Non-pigmented ciliary epithelial cell (primary cell): Measurements from ENCODE around the gene GPR18.

ENCODE experiments used
- DNase-seq: peaks from one replicate; pipeline ENCODE4 v3.0.0-alpha.2; 2010; ENCODE audit warnings: low read depth

Gene GPR18, protein sequence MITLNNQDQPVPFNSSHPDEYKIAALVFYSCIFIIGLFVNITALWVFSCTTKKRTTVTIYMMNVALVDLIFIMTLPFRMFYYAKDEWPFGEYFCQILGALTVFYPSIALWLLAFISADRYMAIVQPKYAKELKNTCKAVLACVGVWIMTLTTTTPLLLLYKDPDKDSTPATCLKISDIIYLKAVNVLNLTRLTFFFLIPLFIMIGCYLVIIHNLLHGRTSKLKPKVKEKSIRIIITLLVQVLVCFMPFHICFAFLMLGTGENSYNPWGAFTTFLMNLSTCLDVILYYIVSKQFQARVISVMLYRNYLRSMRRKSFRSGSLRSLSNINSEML

DNA sequence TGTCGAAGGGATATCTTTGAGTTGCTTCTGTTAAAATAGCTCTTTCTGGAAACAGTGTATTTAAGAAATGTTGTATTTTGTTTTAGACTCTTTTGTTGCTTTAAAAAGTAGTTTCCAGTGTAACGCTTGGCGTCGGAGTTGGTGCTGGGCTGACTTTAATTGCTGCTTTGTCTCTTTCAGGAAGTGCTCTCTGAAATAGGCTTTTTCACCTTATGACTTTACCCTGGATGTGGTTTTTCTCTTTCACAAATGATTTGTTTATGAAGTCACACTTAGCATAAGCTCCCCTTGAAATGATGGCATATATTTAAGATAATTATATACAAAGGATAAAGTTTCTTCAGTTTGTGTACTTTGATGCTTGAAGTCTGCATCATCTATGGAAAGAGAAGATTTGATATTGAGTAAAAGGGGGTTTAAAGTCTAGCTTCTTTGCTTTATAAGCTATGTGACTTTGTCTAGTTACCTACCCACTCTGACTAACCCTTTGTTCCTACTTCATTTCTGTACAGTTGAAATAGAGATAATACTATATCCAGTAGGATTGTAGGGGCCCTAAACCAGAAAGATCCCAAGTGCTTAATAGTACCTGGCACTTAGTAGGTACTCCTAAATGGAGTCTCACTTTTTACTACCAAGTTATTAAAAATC lies at the start of gene GPR18:
GPR18 (minus strand) TSS at position 170 of the 651 bp plus-strand sequence. CDS start 2,507 bp downstream, outside the sequence.
- DNase-seq: no peak

DNA sequence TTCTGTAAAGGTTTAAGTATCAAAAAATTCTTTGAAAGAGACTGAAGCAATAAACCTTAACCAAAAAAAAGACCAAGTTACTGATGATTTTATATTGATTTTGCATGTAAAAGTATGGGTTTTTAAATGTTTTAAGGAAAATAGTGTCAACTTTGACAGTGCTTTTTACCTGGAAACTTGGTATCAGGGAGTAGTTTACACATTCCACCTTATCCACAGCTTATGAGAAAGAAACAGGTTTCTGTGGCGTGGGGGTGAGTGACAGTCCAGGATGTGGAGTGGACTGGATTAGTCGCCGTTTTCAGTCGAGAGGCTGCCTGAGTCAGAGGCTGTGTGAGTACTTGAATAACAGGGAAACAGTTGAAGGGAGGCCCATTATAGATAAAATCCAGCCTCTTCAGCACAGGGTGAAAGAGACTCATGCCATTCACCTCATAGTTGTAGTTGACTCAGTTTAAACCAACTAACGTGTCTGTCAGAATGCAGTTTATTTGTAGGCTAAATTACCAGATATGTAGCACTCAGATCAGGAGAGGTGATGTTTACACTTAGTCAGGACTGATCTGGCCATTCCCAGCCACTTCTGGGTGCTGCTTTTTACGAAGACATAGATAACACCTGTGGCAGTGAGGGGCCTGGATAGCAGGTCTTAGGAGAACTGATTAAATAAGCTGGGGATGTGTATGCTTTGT lies 49.6 kb upstream of the GPR18 start:
- DNase-seq: no peak

DNA sequence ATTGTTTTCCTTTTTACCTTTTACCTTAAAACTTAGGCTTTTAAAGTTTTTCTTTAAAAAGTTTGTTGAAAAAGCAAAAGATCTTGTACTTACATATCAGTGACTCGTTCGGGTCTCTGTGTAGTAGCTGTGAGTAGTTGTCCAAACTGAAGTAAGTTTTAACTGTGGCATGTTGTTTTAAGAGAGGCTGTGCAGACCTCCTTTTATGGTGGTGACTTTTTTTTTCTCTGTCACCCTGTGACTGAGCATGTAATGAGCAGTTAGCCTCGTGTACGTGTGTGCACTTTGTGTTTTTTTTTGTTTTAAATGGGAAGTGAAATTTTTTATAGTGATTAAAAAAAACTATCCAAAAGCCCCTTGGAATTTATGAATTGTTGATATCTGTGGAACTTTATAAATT lies 49.1 kb upstream of the GPR18 start, which contains the start of gene GPR183:
GPR183 (minus strand) TSS at position 153 of the 400 bp plus-strand sequence. CDS start 11,254 bp downstream, outside the sequence.
- no peak for DNase-seq

DNA sequence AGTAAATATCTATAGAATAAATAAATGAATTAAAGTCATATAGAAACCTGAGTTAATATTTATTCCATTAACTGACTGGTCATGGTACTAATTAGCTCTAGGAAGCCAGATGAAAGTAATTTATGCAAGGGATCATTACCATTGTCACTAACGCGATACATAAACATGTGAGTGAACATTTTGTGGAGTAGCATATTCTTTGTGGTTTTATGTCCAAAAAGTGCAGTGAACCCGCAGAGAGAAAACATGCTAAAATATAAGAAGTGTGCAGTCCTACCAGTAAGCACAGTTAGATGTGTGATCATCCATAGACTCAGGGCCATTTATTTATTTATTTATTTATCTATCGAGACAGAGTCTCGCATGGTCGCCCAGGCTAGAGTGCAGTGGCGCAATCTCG lies 47.4 kb upstream of the GPR18 start:
- DNase-seq: no peak

DNA sequence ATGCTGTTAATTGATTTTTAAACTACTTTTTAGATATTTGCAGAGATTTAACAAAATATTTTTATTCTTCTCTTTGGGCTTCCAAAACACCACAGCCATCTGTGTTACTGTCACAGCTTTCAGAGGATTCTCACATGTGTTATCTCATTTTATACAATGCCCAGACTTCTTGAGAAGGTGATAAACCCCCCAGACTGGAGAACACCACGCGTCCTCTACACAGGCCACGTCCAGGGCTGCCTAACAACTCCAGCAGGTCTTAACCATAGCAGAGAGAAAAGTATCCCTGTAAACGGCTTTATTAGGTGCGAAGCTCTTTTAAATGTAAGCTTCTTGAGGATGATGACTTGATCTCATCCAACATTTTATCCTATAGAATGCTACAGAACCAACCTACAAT lies 47.0 kb upstream of the GPR18 start:
- no peak for DNase-seq

DNA sequence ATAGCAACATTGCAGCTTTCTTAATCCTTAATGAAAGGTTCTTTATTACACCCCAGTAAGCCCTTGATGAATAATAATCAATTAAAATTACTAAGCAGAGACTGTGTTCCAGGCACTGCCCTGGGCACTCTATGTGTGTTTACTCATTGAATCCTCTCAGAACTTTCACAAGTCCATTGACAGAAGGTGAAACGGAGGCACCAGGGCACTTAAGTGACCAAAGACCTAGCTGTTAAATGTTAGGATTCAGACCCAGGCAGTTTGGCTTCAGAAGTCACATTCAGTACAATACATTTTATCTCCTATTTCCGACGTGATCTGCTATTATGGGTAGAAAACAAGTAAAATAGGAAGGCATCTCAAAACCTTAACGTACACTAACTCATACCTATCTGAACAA lies 46.4 kb upstream of the GPR18 start:
- no peak for DNase-seq

DNA sequence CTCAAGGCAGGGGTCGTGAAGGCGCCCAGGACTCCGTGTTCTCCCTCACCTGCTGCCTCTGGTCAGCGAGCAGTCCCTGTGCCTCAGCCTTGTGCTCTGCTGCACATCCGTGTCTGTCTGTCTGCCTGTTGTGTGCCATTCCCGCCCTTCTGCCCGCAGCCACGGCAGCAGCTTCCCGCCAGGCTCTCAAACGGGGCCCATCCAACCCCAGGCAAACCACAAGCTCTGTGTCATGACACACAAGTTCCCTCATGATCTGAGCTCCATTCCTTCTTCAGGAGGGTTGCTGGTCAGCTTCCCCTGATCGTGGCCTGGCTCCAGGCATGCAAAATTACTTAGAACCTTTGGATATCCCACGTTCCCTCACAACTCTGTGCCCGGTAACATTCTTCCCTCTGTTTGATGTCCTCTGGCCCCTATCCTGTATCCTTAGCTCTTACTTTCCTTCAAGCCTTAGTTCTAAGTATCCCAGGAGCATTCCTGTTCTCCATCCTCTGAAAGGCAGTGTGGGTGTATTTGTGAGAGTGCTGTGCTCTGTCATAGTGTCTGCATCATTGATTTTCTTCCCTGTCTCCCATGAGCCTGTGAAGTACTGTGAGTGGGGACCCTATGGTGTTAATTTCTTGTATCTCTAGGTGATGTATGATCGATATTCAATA lies 45.8 kb upstream of the GPR18 start:
- DNase-seq: no peak

DNA sequence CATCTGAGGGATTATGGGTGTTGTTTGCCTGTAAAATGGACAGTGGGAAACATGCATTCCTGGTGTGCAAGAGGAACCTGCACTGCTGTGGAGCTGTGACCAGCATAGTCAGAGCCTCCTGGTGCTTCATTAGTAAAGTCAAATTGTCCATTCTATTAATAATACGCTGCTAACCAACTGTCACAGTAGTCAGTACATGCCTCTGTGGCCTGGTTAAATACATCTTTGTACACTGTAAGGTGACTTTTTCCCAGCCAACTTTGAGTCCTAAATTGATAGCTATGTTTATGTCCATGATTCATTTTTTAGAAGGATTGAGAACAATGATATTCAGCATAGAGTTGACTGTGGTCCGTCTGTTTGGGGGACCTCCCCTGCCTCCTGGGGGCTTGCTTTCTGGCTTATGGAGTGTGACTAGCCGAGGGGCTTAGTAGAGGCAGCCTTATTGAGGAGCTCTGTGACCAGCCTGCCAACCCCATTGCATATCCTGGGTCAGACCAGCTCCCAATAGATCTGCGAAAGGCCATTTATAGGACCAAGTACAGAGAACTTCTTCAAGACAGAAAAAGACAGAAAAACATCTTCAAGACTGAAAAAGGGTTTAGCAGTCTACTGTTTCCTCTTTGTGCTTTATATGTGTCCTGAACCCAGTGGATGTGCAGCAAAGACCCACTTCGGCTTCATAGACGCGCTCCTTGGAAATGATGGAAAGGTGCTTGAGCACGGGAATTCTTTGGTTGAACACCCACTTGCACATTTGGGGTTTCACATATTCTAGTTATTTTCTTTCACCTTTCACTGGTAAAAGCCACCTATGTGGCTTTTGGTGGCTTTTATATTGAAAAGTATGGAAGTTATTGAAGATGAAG lies 44.7 kb upstream of the GPR18 start:
- no peak for DNase-seq

DNA sequence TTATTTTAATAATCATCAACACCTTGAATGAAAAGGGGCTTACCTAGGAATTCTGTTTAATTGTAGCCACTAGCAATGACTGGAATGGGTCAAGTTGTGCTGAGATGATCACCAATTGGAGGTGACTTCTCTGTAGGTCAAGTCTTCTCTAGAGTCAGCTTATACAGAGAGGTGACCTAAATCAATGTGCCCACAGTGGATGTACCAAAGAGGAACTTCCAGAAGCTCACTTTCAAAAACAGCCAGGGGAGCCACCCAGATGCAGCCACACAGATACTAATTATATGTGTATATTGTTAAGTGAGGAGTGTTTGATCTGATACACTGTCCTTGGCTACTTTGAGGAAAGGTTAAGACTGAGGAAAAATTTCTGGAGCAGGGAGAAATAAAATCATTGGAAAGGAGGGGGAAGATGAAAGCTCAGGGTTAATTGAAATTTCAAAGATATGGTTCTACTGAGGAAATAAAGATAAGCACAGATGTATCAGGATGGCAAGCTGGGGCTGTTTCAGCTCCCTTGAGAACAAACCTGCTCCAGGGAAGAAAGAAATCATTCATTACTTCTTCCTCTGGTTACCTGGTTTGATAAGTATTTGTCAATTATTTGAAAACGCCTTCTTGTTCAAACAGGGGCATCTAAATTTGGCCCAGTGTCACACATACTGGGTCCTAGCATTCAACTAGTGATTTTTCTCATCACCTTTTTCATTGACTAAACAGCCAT lies 43.9 kb upstream of the GPR18 start:
- no peak for DNase-seq

DNA sequence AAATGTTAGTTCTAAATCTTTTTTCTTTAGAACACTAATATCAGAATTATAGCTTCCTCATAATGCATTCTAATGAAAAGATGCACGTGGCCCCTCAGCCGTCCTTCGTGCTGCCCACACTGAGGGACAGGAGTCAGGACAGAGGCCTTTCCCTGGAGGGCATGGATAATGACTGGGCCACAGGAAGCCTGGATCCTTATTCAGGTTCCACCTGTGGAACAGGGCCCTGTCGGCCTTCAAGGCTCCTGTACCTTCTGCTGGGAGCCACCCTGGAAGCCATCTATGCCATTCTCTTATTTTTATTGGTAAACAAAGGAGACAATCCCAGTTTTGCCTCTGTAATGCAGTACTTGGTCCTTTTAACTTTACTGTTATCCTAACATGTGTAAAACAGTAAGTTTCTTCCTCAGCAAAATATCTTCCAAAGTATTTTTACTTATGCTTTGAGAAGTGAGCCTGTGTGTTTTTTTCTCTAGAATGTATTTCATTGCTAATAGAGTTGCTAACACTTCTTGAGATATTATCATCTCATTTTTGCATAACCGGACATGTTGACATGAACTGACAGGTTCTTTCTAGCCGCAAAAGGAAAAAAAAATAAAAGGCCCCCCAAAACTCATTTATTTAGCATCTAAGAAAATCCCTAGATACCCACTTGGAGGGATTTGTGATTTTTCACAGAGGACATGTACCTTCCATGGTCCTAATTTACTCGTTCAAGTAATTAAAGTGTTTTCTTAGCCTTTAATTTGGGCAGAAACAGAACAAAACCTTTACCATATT lies 43.1 kb upstream of the GPR18 start:
- DNase-seq: no peak

DNA sequence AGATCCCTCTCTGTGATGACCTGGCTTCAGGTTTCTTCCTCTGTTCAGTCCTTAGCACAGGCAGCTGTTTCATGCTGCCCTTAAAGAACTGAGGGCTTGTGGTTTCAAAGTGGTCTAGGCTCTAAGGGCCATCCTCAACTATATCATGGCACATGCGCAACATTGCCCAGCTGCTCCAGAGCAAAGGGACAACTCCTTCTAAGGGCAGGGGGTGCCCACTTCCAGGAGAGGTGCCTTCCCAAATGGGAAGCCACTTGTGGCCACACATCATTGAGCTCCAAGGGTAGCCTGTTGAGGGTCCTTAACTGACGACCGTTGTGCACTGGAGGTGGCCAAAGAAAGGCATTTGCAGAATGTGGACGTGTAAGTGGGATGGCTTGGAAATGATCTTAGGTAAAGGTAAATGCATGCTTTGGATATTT lies 41.8 kb upstream of the GPR18 start:
- DNase-seq: no peak

DNA sequence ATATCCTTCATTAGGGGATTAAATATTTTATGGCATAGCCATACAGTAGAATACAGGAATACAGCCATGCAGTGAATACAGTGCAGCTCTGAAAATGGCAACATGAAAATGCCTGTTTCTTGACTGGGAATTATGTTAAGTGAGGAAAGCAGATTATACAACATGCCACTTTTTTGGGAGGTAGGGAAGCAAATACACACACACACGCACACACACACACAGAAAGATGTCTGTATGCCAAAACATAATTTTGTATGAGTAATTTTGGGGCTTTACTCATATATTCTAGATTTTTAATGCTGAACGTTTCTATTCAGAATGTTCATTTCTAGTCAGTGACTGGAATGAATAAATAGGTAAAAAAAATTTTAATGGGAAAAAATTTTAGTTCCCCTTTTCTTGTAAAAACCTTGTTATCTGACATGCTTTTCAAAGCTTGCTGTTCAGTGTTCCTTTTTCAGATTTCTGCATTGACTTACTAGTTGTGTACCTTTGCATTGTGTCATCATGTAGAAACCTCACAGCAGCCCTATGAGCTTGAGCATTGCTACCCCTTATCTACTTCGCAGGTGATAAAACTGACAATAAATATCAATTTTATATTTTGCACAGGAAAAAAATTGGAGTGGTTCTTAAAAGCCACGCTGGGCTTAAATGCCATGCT lies 41.2 kb upstream of the GPR18 start:
- no peak for DNase-seq

DNA sequence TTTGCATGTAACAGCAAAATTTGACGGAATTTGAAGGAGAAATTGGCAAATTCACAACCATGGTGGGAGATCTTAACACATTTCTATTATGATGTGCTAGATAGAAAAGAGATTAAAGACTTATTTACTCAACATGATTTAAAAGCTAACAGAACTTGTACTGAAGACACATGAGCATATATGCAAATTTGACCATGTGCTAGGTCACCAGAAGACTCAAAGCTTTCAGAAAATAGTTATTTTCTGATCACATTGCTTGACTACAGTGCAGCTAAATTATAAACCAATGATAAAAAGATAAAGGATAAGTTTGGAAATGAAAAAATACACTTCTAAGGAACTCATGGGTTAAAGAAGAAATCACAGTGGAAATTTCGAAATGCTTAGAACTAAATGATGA lies 39.9 kb upstream of the GPR18 start:
- no peak for DNase-seq

DNA sequence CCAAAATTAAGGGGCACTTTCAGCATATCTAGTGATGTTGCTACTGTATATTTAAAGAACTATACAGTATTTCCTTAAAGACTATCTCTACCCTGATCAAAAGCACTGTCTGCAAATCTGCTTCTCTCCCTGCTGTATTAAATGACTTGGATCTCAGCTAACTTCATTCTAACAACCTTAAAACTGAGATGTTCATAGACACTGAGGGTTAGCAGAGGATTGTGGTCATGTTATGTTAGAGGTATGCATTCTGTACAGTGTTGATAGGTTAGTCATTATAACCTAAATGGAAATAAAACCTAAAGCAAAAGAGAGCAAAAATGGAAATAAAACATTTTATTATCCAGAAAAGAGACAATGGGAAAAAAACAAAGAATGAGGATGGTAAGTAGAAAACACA lies 39.2 kb upstream of the GPR18 start:
- DNase-seq: no peak

DNA sequence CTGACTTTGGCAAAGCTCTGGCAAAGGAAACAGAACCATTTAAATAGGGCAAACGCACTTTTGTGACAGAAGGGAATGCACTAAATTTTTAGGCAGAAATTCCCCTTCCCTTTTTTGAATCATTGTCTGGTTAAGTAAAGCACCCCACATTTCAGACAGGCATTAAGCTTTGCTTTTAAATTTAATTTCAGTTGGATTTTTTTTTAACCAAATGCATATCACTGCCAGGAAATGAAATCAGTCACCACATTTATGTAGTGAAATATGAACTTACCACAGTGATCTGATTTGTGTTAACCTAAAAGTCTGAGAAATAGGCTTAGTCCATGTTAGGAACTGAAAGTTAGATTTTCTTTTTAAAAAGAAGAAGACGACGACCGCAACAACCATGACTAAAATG lies 38.2 kb upstream of the GPR18 start:
- no peak for DNase-seq

DNA sequence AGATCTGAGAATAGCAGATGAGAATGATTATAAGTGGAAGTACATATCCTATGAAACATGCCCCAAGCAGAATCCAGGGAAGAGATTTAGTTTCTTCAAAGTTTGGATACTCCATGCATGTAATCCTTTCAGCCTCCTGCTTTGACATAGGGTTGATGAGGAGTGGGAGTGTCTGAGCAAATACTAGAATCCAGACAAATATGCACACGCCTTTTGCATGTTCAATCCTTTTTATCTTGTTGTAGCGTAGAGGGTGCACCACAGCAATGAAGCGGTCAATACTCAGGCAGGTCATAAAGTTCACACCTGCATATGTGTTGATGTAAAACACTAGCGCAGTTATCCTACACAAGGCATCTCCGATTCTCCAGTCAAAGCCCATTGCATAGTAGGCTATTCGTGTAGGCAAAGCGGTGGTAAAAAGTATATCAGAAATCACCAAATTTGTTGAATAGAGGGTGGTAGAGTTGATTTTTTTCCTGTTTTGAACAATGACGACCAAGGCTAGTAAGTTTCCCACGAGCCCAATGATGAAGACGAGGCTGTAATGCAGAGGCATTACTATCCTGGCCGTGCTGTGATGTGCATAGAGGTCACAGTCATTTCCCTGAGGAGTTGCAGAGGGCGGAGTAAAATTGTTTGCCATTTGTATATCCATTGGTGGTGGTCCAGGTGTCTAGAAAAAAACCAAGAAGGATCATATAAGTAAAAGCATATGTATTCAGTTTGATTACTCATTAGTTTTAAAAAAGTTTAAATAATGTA lies 37.5 kb upstream of the GPR18 start:
- no peak for DNase-seq

DNA sequence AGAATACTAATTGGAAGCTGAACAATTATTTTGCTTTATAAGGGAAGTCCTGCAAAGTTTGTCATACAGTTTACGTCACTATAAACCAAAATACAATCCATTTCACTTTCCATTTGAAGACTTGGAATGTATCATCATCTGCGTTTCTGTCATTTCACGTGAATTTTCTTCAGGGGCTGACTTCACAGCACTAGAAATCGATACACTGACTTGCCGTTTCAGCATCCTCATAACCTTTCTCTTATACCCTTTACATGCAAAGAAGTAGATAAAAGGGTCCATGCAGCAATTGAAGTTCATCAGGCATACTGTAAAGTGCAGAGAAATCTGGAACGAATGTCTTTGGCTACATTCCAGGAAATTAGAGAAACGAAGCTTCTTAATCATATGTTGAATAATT lies 36.8 kb upstream of the GPR18 start:
- DNase-seq: no peak

DNA sequence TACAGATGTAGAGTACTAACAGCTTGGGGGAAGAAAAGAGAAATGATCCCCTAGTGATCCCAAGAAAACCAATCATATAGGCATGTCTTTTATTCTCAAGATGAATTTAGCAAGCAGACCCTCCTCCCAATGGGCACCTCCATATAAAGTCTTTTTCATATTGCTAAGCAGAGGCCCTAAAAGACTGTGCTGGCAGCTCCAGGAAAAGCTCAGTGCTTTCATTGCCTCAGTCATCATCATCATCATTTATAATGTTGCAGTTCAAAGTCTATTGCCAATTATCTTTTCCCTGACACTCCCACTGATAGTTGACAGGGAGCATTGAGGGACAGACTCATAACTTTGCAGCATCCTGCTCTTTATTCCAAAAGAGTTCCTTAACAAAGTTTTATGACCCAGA lies 36.0 kb upstream of the GPR18 start:
- DNase-seq: no peak

DNA sequence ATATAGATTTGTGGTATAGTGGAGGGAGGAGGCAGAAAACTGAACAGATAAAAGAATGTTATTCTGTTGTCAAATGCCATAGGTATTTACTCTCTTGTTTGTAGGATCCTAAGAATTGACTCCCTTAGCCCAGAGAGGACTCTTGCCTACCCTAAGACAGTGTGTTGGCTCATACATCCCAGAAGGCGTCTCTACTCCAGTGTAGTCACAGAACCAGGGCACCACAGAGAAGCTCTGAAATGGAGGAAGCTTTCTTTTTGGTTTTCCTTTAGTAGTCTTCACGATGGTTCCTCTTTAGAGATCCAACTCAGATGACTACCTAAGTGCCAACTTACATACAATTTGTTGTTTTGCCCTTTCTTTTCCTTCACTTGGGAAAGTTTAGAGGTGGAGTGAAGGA lies 35.0 kb upstream of the GPR18 start:
- DNase-seq: no peak
